ENCODE data around the gene TADA3. TPM values are rescaled to one million over a fixed set of nuclear protein-coding genes. Genes with fewer than 3 reads are reported as not detected.

TADA3 gene
- total RNA-seq, 1 donor from 2014 or later: 28.1 TPM

DNA sequence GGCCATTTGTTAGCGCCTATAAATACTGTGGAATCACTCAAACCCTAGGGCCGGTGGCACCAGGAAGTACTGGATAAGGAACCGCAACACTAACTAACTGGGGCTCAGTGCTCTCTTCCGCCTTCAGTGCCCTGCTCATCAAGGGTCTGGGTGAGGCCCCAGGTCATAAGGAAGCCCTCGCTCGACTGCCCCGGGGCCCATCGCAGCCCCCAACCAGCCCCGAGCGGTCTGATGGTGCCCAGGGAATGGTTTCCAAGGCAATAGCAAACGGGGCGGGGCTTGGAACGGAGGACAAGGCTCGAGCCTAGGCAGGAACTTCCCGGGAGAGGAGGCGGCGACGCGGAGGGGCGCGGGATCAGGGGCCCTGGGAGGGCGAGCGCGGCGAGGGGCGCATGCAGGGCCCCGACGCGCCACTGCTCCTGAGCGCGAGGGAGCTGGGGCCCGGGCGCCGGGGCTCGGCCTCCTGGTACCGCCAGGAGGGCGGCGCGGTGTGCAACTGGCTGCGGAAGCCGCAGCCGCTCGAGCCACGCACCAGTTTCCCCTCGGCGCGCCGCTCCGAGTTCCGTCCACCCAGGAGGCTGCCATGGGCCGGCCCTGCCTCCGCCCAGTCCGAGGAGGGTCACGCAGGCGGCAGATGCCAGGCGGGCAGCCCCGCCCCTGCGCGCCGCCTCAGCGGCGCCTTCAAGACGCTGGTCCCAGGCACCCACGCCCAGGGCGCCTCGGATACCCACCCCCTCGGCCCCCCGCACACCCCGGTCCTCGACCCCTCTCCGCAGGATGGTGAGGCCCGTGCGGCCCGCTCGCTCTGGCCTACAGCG lies 17.6 kb upstream of the TADA3 start, which contains the start of gene TTLL3:
TTLL3 (plus strand) TSS at position 648 of the 818 bp plus-strand sequence. CDS start 400 bp downstream, outside the sequence.
- DNase-seq: peak; percentile 40

DNA sequence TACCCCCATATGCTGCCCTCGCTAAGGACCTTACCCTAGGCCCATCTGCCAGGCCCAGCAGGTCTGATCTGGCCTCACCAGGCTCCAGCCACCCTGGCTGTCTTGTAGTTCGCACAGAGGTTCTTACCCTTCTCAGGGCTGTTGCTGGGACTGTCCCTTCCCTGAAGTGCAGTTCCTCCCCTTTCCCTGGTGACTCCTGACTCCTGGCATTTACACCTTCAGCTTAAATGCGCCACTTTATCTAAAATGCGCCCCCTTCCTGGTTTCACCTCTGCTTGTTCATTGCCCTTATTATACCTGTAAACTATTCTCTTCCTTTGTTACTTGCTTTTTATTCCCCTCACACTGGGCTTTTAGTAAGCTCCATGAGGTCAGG lies 17.0 kb upstream of the TADA3 start:
- no peak for DNase-seq

- no peak for DNase-seq
Measured at GRCh38 chr3:9808345-9809037, 16.2 kb upstream of the TADA3 start.

GRCh38 chr3:9807981-9808344 lies 15.7 kb upstream of the TADA3 start:
- no peak for DNase-seq

- no peak for DNase-seq
Measured at GRCh38 chr3:9806688-9807589, 14.7 kb upstream of the TADA3 start.

- DNase-seq: no peak
Measured at GRCh38 chr3:9806137-9806536, 13.9 kb upstream of the TADA3 start.

DNA sequence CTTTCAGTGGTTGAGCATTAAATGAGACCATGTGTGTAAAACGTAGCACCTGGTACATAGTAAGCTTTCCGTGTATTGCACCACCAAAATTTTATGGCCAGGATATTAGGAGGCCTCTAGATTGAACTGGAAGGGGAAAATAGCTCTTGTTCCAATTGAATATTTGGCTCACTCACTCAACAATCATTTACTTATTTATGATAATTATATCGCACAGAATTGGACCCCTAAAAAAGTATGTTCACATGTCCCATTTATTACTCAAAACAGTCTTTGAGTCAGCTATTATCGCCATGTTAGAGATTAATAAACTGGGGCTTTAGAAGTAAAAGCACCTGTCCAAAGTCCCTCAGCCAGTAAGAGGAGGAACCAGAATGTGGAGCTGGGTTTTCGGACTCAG lies 12.7 kb upstream of the TADA3 start:
- no peak for DNase-seq

GRCh38 chr3:9803494-9803893 lies 11.2 kb upstream of the TADA3 start:
- peak; percentile 47 for DNase-seq

DNA sequence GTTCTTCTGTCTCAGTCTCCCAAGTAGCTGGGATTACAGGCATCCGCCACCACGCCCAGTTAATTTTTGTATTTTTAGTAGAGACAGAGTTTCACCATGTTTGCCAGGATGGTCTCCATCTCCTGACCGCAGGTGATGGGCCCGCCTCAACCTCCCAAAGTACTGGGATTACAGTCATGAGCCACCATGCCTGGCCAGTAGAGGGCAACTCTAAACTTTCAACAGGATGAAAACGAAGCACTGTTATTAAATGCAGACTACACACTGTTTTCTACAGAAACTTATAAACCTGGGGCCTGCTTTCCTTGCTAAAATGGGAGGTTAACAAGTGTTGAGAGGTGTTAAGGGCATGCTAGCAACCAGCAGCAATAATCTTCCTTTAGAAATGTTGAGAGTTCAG lies 8.3 kb upstream of the TADA3 start:
- DNase-seq: no peak

DNA sequence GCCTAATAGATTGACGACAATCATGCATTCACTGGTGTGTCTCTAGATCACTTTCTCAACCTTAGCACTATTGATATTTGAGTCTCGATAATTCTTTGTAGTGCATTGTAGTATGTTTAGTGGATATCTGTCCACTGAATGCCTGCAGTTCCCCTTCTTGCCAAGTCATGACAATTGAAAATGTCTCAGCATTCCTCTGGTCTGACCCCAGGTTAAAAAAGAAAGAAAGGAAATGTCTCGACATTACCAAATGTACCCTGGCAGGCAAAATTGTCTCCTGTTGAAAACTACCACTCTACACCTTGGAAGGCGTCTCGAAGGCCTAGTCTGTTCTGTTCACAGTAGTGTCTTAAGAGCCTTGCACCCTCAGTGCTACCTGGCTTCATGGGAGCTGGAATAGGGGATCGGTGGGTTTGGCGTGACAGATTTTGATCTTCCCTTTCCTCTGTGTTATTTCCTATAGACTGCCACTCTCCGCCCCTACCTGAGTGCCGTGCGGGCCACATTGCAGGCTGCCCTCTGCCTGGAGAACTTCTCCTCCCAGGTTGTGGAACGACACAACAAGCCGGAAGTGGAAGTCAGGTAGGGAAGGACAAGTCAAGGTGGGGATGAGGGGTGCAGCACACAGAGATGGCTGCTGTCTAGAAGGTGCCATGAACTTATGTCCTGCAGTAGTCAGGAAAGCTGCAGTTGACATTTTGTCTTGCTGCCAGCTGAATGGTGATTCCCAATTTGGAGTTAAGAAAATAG lies 5.1 kb upstream of the TADA3 start:
- no peak for DNase-seq

DNA sequence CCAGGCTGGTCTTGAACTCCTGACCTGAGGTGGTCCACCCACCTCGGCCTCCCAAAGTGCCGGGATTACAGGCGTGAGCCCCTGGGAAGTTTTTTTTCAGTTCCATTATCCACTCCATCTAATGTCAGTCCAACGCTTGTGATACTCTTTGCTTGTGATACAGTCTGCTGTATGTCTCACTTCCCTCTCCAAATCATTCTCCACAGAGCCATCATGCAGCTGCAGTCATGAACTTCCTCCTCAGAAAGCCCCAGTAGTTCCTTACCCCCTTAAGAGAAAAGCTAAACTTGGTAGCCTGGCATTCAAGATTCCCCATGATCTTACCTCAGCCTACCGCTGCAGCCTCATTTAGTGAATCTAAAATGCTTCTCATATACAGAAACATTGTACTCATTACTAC lies 2.9 kb upstream of the TADA3 start:
- DNase-seq: no peak

DNA sequence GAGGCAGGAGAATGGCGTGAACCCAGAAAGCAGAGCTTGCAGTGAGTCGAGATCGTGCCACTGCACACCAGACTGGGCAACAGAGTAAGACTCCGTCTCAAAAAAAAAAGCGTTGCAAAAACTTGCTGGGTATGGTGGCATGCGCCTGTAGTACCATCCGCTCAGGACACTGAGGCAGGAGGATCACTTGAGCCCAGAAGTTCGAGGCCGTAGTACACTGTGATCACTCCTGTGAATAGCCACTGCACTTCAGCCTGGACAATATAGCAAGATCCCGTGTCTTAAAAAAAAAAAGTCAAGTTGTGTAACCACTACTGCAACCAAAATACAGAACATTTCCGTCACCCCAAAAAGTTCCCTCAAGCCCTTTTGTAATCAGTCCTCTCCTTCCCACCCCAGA lies 2.1 kb upstream of the TADA3 start:
- no peak for DNase-seq

- DNase-seq: no peak
Measured at GRCh38 chr3:9793161-9793781, 998 bp upstream of the TADA3 start.

DNA sequence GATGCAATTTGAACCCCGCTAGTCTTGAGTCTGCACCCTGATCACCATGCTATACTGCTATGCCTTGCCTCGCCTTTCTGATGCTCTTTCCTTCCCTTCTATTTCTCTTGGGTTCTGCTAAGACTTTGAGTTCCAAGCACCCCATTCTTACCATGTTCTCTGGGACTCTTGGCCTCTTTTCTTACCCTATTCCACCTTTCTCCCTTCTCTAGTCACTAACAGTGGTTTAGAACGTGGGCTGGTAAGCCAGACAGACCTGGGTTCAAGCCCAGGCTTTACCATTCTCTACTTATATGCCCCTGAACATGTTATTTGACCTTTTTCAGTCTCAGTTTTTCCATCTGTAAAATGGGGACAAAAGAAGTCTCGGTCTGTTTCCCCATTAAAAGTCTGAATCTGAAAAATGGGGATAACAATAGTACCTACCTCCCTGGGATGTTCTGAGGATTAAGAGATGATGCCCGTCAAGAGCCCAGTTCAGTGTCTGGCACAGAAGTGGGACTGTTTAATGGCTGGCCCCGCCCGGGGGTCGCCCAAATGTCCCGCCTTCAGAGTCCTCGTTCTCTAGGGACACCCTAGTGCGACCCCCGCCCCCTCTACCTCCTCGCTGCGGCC lies 376 bp downstream of the TADA3 start:
- no peak for DNase-seq

DNA sequence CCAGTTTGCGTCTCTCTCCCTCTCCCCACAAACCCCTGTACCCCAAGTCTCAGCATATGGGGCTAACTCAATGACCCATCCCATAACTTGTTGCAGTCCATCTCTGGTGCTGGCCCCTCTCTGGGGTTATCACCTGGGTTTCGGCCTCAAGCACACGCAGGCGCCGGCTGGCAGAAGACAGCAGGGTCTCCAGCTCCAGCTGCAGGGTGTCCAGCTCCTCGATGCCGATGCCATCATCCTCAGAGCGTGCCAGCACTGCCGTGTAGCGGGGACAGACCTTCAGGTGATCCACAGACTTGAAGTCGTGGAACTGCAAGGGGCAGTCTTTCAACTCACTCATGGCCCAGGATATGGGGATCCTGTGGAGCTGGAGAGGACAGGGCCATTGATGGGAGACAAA lies 1.1 kb downstream of the TADA3 start:
- DNase-seq: no peak

DNA sequence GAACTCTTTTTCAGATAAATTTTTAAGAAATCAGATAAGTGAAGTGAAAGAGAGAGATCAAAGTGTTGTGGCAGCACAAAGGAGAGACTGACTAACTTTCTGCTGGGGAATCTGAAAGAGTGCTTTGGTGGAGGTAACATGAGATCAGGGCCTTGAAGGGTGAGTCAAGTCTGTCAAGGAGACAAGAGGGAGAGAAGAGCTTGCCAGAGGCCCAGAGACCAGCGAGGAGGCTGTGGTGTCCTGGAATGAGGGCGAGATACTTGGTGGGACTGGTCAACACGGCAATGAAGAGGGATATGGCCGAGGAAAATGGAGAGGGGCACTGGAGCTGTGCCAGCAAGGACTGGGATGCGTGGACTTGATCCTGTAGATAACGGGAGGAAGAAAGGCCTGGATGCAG lies 4.6 kb downstream of the TADA3 start:
- DNase-seq: no peak

DNA sequence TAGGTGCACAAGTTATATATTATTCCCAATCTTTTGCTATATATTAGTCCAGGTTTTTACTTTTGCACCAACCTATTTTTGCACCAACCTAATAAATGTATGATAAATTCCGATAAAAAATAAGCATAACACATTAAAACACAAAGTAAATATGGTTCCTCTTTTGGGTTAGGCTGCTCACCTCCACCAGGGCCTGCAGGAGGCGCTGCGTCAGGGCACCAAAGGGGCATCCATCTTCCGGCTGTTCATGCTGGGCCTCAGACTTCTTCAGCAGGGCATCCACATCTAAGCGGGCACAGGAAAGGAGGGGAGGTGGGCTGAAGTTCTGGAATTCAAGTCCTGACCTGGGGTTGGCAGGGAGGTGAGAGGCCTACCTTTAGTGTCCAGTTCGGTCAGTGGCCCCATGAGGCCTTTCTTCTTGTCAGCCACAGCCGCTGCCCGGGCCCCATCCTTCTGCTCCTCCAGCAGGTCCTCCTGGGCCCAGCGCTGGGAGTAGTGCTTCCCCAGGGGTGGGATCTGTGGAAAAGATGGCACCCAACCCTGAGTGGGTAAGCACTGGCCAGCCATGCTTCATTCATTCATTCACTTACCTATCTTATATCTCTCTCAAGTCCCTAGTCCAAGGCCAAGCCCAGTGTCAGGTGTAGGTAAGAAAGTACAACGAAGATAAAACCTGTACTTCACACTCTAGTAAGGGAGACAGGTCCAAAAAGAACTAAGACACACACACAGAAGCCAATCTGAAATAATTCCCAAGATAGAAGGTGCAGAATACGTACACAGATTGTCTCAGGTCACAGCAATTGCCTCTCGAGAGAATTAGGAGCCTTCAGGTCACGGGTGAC lies 5.2 kb downstream of the TADA3 start:
- DNase-seq: no peak

GRCh38 chr3:9786209-9786739 lies 6.0 kb downstream of the TADA3 start:
- DNase-seq: no peak

DNA sequence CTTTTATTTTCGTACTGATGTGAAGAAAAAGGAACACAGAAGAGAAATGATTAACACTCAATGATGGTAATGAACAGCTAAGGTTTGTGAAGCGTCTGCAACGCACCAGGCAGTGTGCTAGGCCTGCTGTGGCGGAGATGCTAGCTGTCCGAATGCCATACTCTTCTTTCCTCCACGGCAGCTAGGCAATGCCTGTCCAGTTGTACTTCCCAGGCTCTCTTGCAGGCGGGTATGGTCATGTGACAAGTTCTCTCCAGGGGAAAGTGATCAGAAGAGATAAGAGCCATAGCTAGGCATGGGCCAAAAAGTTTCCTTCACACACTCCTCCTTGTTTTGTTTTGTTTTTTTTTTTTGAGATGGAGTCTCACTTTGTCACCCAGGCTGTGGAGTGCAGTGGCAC lies 6.7 kb downstream of the TADA3 start:
- DNase-seq: no peak

GRCh38 chr3:9784965-9785364 lies 7.3 kb downstream of the TADA3 start:
- no peak for DNase-seq

Data from occipital lobe (tissue), 2 donors.